GM21825 (cell line): ENCODE data around the gene RERE.
"Not testable (repeated sequence)": the region's sequence is repeated elsewhere in the genome, so short reads cannot be mapped to it uniquely, and the experiment has no call there.

Experiments
- ATAC-seq: cut with Tn5 transposase; IDR thresholded peaks from one replicate; pipeline ENCODE4 v1.9.1; 2021; ENCODE audit warnings: mild to moderate bottlenecking, moderate library complexity; ENCODE audit not compliant: unreplicated experiment

RERE gene

DNA sequence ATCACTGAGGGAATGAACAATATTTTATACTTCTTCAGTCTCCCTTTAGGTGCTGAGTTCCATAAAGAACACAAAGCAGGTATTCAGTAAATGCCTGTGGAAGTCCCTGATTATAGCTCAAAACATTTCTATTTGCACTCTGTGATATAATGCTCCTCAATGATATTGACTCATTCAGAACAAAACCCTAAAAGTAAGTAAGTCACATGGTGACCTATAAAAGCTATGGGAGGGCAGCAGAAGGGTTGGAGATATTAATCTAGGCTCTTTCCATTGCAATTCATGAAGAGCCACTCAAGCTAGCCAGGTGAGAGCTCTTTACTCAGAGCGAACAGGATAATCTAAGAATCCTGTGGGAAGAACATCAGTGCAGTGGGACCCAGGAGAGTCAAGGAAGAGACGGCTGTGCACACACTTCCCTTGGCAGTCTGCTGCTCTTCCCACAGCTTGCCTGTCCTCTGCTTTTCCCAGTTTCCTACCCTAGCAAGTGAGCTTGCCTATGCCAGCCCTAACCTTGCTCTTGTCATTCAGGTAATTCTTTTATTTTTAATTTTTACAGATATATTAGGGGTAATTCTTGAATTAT is 197.4 kb downstream of the RERE start:
- ATAC-seq = not testable (repeated sequence)

DNA sequence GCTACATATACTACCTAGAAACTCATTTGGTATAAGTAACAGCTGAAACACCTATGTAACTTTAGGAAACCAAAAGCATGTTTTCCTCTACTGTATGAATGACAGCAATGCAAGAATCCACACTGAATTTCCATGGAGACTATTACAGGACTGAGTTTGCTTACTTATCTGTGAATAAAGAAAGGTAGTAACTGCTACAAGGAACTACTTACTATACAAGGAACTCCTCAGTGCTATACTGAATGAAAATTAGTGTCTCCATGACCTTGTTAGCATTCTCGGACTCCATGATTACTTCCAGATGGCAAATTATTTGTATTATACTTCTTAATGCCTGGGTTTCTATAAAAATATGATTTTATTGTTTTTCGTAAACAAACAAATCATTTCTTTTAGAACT is 198.0 kb downstream of the RERE start:
- not testable (repeated sequence) for ATAC-seq

DNA sequence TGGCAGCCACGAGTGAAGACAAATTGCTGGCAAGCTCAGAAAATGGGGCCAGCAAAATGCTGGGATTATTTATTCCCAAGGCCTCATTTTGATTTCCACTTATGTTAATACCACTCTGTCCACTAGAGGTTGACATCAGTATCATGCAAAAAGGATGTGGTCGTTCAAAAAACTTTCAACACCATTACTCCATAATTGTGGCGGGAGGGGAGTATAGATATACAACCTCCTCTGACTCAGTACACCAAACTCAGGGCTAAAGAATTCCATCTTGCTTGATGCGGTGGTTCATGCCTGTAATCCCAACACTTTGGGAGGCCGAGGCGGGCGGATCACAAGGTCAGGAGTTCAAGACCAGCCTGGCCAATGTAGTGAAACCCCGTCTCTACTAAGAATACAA is 200.6 kb downstream of the RERE start:
- ATAC-seq = not testable (repeated sequence)

DNA sequence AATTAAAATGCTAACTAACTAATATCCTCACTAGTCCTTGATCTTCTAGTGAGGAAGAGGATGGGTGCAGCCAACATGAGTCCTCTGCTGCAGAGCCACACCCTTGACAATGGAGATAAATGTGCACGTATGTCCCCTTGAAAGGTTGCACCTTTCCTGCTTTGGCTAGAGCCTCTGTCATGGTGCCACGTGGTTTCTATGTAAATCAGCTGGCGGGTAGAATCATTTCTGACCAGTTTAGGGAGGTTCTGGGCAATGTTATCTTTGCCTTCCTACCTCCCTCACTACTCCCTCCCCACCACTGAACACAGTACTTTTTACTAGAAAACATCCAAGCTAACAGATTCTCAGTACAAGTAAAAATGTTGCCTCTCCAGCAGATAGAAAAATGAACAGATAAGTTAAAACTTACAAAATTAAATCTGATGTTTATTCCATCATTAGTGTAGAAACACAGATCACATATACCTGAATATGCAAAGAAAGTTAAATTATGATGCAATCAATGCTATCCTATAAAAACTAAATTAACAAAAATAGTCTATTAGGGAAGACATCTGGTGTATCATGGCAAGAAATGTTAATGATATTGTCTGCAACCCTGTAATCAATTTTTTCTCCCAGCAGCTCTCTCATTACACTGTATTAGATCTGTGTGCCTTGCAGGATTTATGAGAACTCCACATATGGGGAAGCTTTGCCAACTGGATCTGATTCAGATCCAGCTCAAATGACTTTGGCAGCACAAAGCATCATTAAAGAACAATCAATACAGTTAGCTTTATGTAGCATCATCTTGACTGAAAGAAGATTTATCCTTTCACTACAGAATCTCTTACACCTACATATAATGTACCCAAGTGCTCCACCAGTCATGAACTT is 205.6 kb downstream of the RERE start:
- not testable (repeated sequence) for ATAC-seq

DNA sequence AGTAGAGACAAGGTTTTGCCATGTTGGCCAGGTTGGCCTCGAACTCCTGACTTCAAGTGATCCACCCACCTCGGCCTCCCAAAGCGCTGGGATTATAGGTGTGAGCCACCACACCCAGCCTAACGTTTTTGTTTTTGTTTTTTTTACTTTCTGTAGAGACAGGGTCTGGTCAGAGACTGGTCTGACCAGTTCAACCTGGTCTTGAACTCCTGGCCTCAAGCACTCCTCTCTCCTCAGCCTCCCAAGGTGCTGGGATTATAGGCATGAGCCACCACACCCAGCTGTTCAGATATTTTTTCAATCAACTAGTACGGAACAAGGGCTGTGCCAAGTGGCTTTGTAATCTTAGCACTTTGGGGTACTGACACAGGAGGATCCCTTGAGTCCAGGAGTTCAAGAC is 209.5 kb downstream of the RERE start:
- no peak for ATAC-seq

DNA sequence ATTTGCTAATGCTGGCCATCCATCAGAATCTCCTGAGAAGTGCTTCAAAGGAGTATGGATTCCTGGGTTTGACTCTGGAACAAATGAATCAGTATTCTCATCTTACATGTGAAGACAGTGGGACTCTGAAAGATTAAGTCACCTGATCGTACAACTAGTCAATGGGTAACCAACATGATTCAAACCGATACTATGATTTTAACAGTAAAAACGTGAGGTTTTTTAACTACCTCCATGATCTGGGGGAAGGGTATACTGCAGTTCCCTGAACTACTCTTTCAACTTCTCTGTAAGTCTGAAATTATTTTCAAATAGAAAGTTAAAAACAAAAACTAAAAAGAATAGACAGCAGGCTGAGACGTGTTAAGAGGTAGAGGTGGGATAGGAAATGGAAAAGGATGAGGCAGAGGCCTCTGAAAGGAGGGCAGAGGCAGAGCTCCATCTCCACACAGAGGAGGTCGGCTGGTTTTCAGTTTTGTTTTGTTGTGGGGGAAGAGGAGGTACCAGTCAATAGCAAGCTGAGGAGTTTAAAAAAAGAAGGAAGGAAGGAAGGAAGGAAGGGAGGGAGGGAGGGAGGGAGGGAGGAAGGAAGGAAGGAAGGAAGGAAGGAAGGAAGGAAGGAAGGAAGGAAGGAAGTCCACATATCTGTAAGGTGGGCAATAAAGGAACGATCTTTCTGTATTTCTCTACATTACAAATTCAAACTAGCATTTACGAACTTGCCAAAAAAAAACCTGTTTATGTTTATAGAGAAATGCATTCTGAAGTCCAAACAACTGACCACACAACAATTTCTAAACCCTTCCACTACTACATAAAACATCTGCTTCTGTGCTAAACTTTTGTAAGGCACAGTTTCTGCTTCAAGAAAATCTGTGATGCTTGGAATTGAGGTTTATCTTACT is 213.1 kb downstream of the RERE start:
- ATAC-seq = peak; percentile 75

DNA sequence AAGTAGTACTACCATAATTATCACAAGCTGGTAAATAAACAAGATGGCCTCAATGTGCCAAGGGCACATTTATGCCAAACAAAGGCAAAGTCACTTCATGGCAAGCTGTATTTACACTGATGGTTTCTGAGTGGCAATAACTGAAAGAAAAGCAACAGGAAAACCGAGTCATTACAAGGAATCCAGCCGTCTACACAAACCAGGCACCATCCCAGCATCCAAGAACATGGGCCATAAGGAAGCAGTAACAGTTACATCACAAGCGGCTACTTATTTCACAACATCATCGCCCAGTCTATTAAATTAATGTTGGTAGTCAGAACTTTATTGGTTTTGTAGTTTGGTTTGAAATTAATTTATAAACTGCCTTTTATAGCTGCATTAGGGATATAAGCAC is 214.2 kb downstream of the RERE start:
- no peak for ATAC-seq

DNA sequence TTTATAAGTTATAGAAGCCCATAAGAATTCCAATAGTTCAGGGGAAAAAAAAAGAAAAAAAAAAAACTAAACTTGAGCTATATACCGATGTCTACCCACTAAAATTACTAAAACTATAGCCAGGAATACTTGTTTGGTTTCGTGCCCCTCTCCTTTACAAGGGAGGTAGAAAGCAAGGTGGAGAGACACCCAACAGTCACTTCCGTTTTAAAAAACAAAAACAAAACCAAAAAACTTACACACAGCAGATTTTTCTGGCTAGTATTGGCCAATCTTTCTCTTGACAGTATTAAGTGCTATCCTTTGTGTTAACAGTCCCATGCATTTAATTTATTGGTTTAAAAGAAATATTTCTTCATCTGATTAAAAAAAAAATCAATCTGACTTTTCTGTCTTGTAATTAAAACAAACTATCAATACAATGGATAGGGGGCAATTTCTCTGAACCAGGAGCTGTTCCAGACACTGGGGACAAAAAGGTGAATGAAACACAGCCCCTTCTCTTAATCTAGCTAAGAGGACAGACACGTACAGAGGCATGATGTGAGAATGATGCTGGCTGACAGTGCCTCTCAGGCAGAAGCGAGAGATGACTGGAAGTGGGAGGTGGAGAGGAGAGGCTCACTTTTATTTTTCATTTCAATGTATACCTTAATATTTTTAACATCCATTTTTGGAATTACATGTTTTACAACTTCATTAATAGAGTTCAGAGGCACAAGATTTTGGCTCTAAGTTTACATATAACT is 214.8 kb downstream of the RERE start:
- no peak for ATAC-seq

DNA sequence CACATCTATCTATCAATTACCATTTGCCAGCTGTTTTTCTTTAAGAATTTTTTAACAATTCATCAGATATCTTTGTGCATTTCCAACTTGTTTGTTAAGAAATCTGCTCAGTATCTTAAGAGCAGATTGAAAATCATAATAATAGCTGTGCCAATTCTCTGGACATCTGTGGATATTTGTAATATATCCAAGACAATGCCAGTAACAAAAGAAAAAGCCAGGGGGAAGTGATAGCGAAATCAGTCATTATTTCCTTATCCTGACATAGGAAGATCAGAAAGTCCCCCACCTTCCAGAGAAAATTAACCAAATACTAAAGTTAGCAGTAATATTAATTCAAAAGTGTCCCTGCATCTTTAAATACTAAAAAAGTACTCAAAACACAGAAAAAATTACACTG is 217.1 kb downstream of the RERE start:
- no peak for ATAC-seq

DNA sequence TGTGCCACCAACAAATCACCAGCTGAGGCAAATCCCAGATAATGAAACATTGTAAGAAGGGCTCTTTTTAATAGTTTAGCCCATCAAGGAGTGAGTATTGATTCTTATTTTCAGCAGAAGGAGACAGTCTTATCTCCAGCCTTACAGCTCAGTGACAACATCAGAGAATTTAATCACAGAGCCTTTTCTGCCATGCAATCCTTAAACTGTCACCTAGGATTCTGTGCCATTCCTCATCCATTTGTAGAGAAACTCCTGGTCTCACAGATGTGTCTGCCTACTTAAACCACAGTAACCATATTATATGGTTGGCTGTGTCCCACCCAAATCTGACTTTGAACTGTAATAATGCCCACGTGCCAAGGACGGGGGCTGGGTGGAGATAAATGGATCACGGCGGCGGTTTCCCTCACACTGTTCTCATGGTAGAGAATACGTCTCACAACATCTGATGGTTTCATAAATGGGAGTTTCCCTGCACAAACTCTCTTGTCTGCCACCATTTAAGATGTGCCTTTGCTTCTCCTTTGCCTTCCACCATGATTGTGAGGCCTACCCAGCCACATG is 217.7 kb downstream of the RERE start:
- no peak for ATAC-seq

DNA sequence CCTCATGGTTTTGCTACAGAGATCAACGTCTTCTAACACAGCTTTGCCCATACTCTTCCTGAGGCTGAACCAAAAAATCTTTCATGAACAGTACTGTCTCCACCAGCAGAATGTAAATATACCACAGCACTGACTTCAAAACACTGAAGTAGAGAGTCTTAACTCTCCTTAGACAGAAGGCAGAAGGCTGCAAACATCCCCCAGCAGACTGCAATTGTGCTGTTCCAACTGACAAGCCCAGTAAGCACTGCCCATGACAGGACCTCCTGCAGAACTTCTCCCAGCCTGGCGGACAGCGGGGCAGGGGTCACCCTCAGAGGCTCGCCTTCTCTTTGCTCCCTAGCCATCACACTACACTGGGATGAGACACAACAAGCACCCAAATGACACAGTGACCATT is 218.7 kb downstream of the RERE start:
- ATAC-seq = no peak

DNA sequence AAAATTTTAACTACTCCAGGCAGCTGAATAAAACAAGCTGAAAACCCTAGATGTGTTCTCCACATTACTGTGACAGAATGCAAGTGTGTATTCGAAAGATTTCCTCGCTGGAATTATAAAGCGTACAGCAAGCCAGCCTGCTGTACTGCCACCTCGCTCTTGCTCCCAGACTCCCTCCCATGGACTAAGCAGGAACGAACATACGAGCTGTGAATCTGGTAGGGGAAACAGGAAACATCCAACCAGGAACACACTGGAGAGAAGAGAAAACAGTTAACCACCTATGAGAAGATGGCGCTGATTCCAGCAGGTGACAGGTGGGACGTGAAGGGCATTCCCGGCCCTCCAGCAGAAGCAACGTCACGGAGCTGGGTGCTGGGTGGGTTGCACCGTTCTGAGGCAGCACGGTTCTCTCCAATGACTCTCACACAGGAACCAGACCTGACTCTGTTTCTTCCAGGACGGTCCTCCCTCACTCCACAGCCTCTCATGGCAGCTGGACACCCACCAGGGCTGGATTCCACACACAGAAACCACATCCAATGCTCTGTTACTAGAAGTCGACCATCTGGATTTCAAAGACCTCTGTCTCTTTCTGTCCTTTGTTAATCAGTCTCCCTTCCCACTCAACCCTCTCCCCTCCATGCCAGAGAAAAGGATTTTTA is 219.2 kb downstream of the RERE start:
- no peak for ATAC-seq

DNA sequence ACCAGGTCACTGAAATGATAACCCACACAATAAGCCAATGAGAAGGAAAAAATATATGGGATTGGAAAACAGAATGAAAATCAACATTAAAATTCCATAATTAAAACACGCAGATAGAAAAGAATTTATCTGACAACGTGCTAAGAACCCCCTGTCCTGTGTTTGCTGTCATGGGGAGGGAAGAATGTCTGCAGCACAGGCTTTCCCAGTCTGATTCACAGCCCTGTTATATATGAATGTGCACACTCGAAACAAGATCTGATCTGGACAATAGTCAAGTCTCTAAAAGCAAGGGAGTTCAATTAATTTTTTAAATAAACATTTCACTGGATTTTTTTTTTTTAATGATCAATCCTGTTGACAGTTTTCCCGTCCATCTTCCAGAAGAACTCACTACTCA is 220.0 kb downstream of the RERE start:
- ATAC-seq = no peak

DNA sequence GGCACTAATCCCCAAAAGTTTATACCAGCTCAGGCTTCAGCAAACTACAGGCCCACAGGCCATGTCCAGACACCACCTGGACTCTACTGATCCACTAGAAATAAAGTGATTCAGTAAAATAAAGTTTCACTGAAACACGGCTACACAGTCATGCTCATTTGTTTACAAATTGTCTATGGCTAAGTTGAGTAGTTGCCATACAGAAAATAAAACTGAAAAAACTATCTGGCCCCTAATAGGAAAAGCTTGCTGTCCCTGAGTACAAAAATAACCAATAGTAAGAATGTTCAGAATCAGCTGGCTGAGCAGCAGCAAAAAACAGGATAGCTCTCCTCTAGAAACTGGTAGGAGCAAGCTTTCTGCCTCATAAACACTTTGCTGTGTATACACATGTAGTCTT is 221.5 kb downstream of the RERE start:
- peak; percentile 46 for ATAC-seq

DNA sequence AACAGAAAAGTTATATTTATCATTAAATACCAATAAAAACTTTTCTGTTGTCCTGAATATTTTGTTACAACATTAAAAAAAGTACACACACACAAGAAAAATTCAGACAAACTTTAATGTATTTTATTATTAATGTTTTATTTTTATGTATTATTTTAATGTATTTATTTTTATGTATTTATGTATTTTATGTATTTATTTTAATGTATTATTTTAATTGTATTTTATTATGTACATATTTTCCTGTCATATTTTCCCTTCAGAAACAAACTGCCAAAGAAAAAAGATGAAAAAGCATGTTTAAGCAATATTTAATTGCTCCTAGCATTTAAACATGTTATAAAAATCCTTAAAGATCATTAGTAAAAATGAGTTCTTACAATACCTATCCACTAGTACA is 222.1 kb downstream of the RERE start:
- ATAC-seq = no peak

DNA sequence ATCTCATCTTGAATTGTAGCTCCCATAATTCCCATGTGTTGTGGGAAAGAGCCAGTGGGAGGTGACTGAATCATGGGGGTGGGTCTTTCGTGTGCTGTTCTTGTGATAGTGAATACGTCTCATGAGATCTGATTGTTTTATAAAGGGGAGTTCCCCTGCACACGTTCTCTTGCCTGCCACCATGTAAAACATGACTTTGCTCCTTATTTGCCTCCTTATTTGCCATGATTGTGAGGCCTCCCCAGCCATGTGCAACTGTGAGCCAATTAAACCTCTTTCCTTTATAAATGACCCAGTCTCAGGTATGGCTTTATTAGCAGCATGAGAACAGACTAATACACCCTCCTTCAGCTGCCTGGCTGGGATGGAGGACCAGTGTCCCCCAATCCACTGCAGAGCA is 224.1 kb downstream of the RERE start:
- ATAC-seq = not testable (repeated sequence)

DNA sequence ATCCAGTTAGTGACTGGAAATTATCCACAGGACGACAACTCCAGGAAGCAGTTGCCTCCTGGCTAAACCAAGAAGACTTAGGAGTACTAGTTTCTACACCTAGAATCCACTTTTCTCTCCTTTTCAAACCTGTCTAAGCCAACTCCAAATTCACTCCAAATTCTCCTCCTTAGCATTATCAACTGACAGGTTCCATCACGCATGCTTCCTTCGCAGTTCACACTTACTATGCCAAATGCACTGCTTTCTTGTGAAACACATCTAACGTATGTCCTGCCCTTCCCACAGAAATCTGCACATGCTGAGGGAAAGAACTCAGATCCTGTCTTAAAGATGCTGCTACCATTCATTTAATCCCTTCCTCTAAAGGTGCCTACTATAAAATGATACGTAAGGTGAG is 225.9 kb downstream of the RERE start:
- ATAC-seq = no peak

DNA sequence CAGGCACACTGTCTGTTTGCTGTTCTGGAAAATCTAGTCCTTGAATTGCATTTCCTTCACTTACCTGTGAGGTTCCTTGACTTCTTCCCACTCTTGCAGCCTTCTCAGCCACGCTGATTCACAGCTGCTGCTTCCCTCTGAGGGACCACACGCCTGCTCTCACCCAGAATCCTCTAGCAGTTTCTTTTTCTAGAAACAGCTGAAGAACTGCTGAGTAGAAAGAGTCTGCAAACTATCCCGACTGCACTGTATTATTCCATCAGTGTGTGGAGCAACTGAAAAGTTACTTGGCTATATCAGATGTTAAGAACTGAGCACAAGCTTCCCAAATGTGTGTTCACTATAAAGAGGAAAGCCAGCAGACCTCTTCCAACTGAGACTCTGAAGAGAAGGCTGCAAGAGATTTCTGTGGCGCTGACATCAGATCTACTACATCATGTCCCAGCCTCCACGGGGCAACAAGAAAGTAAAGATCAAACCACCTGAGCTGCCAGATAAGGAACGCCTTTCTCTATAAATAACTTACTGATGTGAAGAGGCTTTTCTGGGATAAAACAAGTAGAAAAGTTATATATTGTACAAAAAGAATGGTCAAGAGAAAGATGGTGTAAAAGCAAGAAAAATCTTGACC is 226.6 kb downstream of the RERE start:
- ATAC-seq = no peak

DNA sequence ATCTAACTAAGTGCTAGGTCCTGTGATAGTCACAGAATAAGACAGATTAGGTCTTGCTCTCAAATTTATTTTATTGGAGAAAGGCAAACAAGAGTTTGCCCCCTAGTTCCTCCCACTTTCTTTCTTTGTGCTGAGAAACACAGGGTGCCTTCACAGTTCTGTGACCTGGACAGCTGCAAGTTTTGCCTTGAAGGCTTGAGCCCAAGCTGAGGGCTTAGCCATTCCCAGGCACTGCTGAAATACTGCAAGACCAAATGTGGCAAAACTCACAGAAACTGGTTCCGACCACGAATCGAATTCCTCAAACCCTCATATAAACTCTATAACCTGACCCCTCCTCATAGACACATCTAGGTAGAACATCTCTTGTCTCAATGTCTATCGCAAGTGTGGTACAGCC is 227.9 kb downstream of the RERE start:
- ATAC-seq = no peak

DNA sequence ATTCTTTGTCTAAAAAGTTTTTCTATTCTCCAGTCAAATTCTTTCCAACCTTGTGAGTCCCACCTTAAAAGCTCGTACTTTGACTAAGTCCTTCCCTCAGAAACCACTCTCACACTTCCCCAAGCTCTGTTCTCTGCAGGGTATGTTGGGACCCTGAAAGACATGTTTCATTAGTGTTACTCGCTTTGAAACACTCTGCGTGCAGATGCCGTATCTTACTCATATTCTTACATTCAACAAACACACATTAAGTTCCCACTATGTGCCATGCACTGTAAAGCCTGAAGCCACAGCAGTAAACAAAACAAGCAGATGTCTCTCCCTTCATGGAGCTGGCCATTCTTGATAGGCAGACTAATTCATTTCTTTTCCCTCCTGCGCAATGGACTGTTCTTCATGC is 229.7 kb downstream of the RERE start:
- no peak for ATAC-seq
